Astrocyte (in vitro differentiated cells and primary cell): ENCODE measurements around the gene MAGEB1. TPM values are rescaled to one million over a fixed set of nuclear protein-coding genes. Genes with fewer than 3 reads are reported as not detected.
A peak's percentile ranks its signal among the peaks of the same experiment; 100 is the strongest.

ENCODE experiments used
- DNase-seq: peaks from one replicate; pipeline ENCODE4 v3.0.0-alpha.2; 2010; ENCODE audit warnings: low read depth
- FAIRE-seq: peaks from 2 replicates; lab custom pipeline; 2011; peaks lifted over from hg19 to GRCh38; lab: Jason Lieb, UNC
- H2AFZ ChIP-seq: 2 replicates; pipeline ENCODE4 v1.6.0; 2012; ENCODE audit warnings: low read depth, low read length, inconsistent platforms
- H3K27ac ChIP-seq: 2 replicates; pipeline ENCODE4 v1.5.1; 2011; ENCODE audit warnings: low read depth, low read length, inconsistent platforms
- H3K27me3 ChIP-seq: 2 replicates; pipeline ENCODE4 v1.6.0; 2011; ENCODE audit warnings: low read length, inconsistent platforms; ENCODE audit not compliant: insufficient read depth
- H3K36me3 ChIP-seq: 2 replicates; pipeline ENCODE4 v1.5.1; 2011; ENCODE audit warnings: low read length, inconsistent platforms; ENCODE audit not compliant: insufficient read depth
- H3K4me1 ChIP-seq: 2 replicates; pipeline ENCODE4 v1.5.1; 2011; ENCODE audit warnings: low read length, inconsistent platforms; ENCODE audit not compliant: insufficient read depth
- H3K4me2 ChIP-seq: 2 replicates; pipeline ENCODE4 v1.6.0; 2012; ENCODE audit warnings: low read length, inconsistent platforms
- H3K4me3 ChIP-seq: 2 replicates; pipeline ENCODE4 v1.5.1; 2011; ENCODE audit warnings: low read depth, mild to moderate bottlenecking, low read length, inconsistent platforms; ENCODE audit not compliant: insufficient read depth
- H3K79me2 ChIP-seq: 2 replicates; pipeline ENCODE4 v1.6.0; 2012; ENCODE audit warnings: mild to moderate bottlenecking, low read length, inconsistent platforms; ENCODE audit not compliant: insufficient read depth
- H3K9ac ChIP-seq: 2 replicates; pipeline ENCODE4 v1.6.0; 2012; ENCODE audit warnings: mild to moderate bottlenecking, low read length, inconsistent platforms
- H3K9me3 ChIP-seq: 2 replicates; pipeline ENCODE4 v1.5.1; 2012; ENCODE audit warnings: low read depth, mild to moderate bottlenecking, low read length, inconsistent platforms; ENCODE audit not compliant: insufficient read depth
- H4K20me1 ChIP-seq: 2 replicates; pipeline ENCODE4 v1.6.0; 2012; ENCODE audit warnings: low read length, inconsistent platforms; ENCODE audit not compliant: insufficient read depth
- H3K27ac Mint-ChIP-seq: one replicate; pipeline ENCODE4 v1.8.0; 2021; ENCODE audit warnings: mild to moderate bottlenecking, mixed read lengths; ENCODE audit not compliant: unreplicated experiment
- H3K27me3 Mint-ChIP-seq: one replicate; pipeline ENCODE4 v1.8.0; 2021; ENCODE audit warnings: low read depth, mixed read lengths; ENCODE audit not compliant: unreplicated experiment
- H3K36me3 Mint-ChIP-seq: one replicate; pipeline ENCODE4 v1.8.0; 2021; ENCODE audit warnings: low read depth, mixed read lengths; ENCODE audit not compliant: unreplicated experiment
- H3K4me1 Mint-ChIP-seq: one replicate; pipeline ENCODE4 v1.8.0; 2021; ENCODE audit warnings: low read depth, mixed read lengths; ENCODE audit not compliant: unreplicated experiment
- H3K4me3 Mint-ChIP-seq: one replicate; pipeline ENCODE4 v1.8.0; 2021; ENCODE audit warnings: mild to moderate bottlenecking, moderate library complexity, mixed read lengths; ENCODE audit not compliant: unreplicated experiment
- H3K9me3 Mint-ChIP-seq: one replicate; pipeline ENCODE4 v1.8.0; 2021; ENCODE audit warnings: mild to moderate bottlenecking, mixed read lengths; ENCODE audit not compliant: unreplicated experiment
- CTCF ChIP-seq: IDR thresholded peaks from 2 replicates; pipeline ENCODE4 v1.5.1; 2011; ENCODE audit warnings: low read depth, mild to moderate bottlenecking, inconsistent platforms, low read length, moderate library complexity; ENCODE audit not compliant: insufficient read depth
- EZH2 ChIP-seq: IDR thresholded peaks from 2 replicates; pipeline ENCODE4 v1.6.1; 2012; ENCODE audit warnings: mild to moderate bottlenecking, low read length, inconsistent platforms; ENCODE audit not compliant: insufficient read depth
- total RNA-seq: library from RNA; stranded (reverse); gene quantifications from 2 replicates; pipeline ENCODE4 v1.2.1, GENCODE V29; 2021

MAGEB1 gene
- total RNA-seq, 1 donor from 2014 or later = not detected

- DNase-seq (peak; percentile 90), FAIRE-seq (peak; percentile 100)
- H3K27ac ChIP-seq = peak overlapping the region; percentile 91
- H3K27me3 ChIP-seq = no peaks in the 10 kb centered on the region
- H3K36me3 ChIP-seq = no peaks in the 10 kb centered on the region
- H2AFZ ChIP-seq = no peak overlapping the region
- peaks cover 6% of the 10 kb centered on the region for H3K4me1 ChIP-seq
- no peaks in the 10 kb centered on the region for H3K9me3 ChIP-seq
- no peaks in the 10 kb centered on the region for H4K20me1 ChIP-seq
- H3K4me3 Mint-ChIP-seq = peak overlapping the region; percentile 42
- no peaks in the 10 kb centered on the region for H3K79me2 ChIP-seq
- H3K9me3 Mint-ChIP-seq = no peaks in the 10 kb centered on the region
- TF ChIP-seq EZH2 = no peak
- TF ChIP-seq CTCF = no peak
- H3K36me3 Mint-ChIP-seq = no peaks in the 10 kb centered on the region
- H3K27me3 Mint-ChIP-seq = no peaks in the 10 kb centered on the region
- H3K4me2 ChIP-seq = peak overlapping the region; percentile 44
- peak overlapping the region; percentile 64 for H3K9ac ChIP-seq
- no peak overlapping the region for H3K4me3 ChIP-seq
- H3K27ac Mint-ChIP-seq = peak overlapping the region; percentile 97
- H3K4me1 Mint-ChIP-seq = peaks cover 28% of the 10 kb centered on the region
Measured at GRCh38 chrX:30283456-30284200, 36.7 kb downstream of the MAGEB1 start.

GRCh38 chrX:30296408-30297254, 49.7 kb downstream of the MAGEB1 start:
- Histone ChIP-seq H3K27ac (no peak overlapping the region), H2AFZ (no peak overlapping the region), H3K79me2 (no peaks in the 10 kb centered on the region), H4K20me1 (no peaks in the 10 kb centered on the region), H3K9ac (no peak overlapping the region), H3K4me2 (no peak overlapping the region), H3K27me3 (no peaks in the 10 kb centered on the region), H3K4me1 (no peaks in the 10 kb centered on the region), H3K4me3 (no peak overlapping the region), H3K36me3 (no peaks in the 10 kb centered on the region), H3K9me3 (no peaks in the 10 kb centered on the region)
- Mint-ChIP-seq H3K36me3 (no peaks in the 10 kb centered on the region), H3K27me3 (no peaks in the 10 kb centered on the region), H3K4me1 (peaks cover under 1% of the 10 kb centered on the region), H3K4me3 (no peak overlapping the region), H3K9me3 (no peaks in the 10 kb centered on the region), H3K27ac (no peak overlapping the region)
- peak; percentile 26 for FAIRE-seq
- TF ChIP-seq EZH2 = no peak
- no peak for TF ChIP-seq CTCF
- no peak for DNase-seq
